GM12892 (cell line): Measurements from ENCODE around the gene NR3C2.

Experiments
- POLR2A ChIP-seq: IDR thresholded peaks from 2 replicates; pipeline ENCODE4 v1.6.1; 2011; ENCODE audit warnings: low read depth, low read length, control low read depth
- POLR2AphosphoS5 ChIP-seq: IDR thresholded peaks from 2 replicates; pipeline ENCODE4 v1.6.1; 2011; ENCODE audit warnings: low read depth, low read length, control low read depth
- TAF1 ChIP-seq: IDR thresholded peaks from 2 replicates; pipeline ENCODE4 v1.6.1; 2011; ENCODE audit warnings: low read depth, mild to moderate bottlenecking, control low read depth, low read length, borderline replicate concordance

DNA sequence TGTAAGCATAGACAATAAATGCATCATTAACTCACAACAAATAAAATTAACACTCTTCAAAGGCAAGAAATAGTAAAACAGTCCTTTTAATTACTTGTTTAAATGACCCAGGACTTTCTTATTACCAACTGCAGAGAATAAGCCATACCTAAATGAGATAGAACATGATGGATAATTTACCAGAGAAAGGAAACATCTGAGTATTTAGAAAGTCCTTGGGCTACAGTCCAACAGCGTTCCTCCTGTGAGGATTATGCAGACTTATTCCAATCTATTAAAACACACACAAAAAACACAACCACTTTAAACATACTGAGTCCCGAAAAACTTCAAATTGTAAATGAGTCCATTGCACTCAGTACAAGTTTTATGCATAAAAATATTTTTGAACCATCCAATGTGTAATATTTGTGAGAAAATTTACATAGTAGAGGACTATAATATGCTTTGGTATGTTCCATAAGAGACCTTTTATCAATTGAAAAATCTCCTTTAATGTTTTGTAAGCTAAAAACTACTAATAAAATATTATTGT is 129.2 kb downstream of the NR3C2 start:
- no peak for TF ChIP-seq POLR2A
- no peak for TF ChIP-seq POLR2AphosphoS5
- no peak for TF ChIP-seq TAF1
